PC-3 (cell line): ENCODE results near the gene WNK1. TPM values are rescaled to one million over a fixed set of nuclear protein-coding genes. Genes with fewer than 3 reads are reported as not detected.
"Not testable (repeated sequence)": the region's sequence is repeated elsewhere in the genome, so short reads cannot be mapped to it uniquely, and the experiment has no call there.

Experiments
- ATAC-seq: fragments of 200-7000 bp; cut with Tn5 transposase; 2 replicates; pipeline ENCODE4 v1.9.1; 2020; ENCODE audit warnings: mild to moderate bottlenecking, moderate library complexity
- BruUV-seq: library from RNA; stranded (reverse); fragments of 400-500 nt; replicated peaks from 2 replicates; lab custom pipeline; 2021; lab: Mats Ljungman, UMichigan
- CTCF ChIA-PET: fragments of 300-600 bp; sonication (Branson Sonifier 250); formaldehyde crosslinking; loops from one replicate; lab custom pipeline; 2022; ENCODE audit warnings: antibody characterized with exemption; lab: Charles Lee
- POLR2A ChIA-PET: fragments of 300-600 bp; sonication (Branson Sonifier 250); formaldehyde crosslinking; loops from one replicate; lab custom pipeline; 2022; ENCODE audit warnings: antibody characterized with exemption; ENCODE audit not compliant: unreplicated experiment; lab: Charles Lee
- DNase-seq: peaks from one replicate; pipeline ENCODE4 v3.0.0-alpha.2; 2015
- H2AFZ ChIP-seq: fragments of 300-600 bp; sonication (generic); 2 replicates; pipeline ENCODE4 v1.6.0; 2016; ENCODE audit warnings: antibody characterized with exemption, low read length
- H3F3A ChIP-seq: fragments of 300-600 bp; sonication (generic); one replicate; pipeline ENCODE4 v1.6.0; 2017; ENCODE audit warnings: antibody characterized with exemption, low read length, control low read depth, mild to moderate bottlenecking; ENCODE audit not compliant: unreplicated experiment
- H3K27ac ChIP-seq: fragments of 300-600 bp; sonication (generic); 2 replicates; pipeline ENCODE4 v1.5.1; 2016; ENCODE audit warnings: mild to moderate bottlenecking, low read length
- H3K27me3 ChIP-seq: fragments of 300-600 bp; sonication (generic); 2 replicates; pipeline ENCODE4 v1.6.1; 2016; ENCODE audit warnings: low read length, mixed read lengths
- H3K36me3 ChIP-seq: fragments of 300-600 bp; sonication (generic); 2 replicates; pipeline ENCODE4 v1.6.1; 2016; ENCODE audit warnings: low read depth, mixed run types, low read length, mixed read lengths
- H3K4me1 ChIP-seq: fragments of 300-600 bp; sonication (generic); 2 replicates; pipeline ENCODE4 v1.5.1; 2016; ENCODE audit warnings: low read length; ENCODE audit not compliant: insufficient read depth
- H3K4me2 ChIP-seq: fragments of 300-600 bp; sonication (generic); 2 replicates; pipeline ENCODE4 v1.6.0; 2016; ENCODE audit warnings: low read length
- H3K4me3 ChIP-seq: fragments of 300-600 bp; sonication (generic); 2 replicates; pipeline ENCODE4 v1.5.1; 2016; ENCODE audit warnings: mild to moderate bottlenecking, low read length, mixed read lengths
- H3K79me2 ChIP-seq: fragments of 300-600 bp; sonication (generic); 2 replicates; pipeline ENCODE4 v1.6.1; 2017; ENCODE audit warnings: low read length, mixed read lengths
- H3K9ac ChIP-seq: fragments of 300-600 bp; sonication (generic); 2 replicates; pipeline ENCODE4 v1.6.0; 2016; ENCODE audit warnings: mild to moderate bottlenecking, low read length
- H3K9me2 ChIP-seq: fragments of 300-600 bp; sonication (generic); replicated peaks from 2 replicates; pipeline ENCODE4 v1.6.1; 2016; ENCODE audit warnings: mixed run types, low read length, mixed read lengths
- H3K9me3 ChIP-seq: fragments of 300-600 bp; sonication (generic); 2 replicates; pipeline ENCODE4 v1.6.1; 2016; ENCODE audit warnings: low read length, mixed read lengths
- H4K20me1 ChIP-seq: fragments of 300-600 bp; sonication (generic); 2 replicates; pipeline ENCODE4 v1.6.1; 2016; ENCODE audit warnings: low read length, mixed read lengths
- EZH2 ChIP-seq: fragments of 300-600 bp; sonication (generic); IDR thresholded peaks from one replicate; pipeline ENCODE4 v1.6.1; 2017; ENCODE audit warnings: antibody characterized with exemption, mild to moderate bottlenecking, low read length; ENCODE audit not compliant: unreplicated experiment
- EZH2phosphoT487 ChIP-seq: fragments of 300-600 bp; sonication (generic); IDR thresholded peaks from 2 replicates; pipeline ENCODE4 v1.6.1; 2018; ENCODE audit warnings: mild to moderate bottlenecking, antibody characterized with exemption, low read length, borderline replicate concordance
- intact Hi-C: fragments of 100-400 bp; cut with micrococcal nuclease; formaldehyde crosslinking; loops from 2 replicates; pipeline ENCODE4 v1.9.0; 2023
- total RNA-seq: library from RNA; depleted of rRNA; stranded (reverse); fragments of >200 nt; gene quantifications from 2 replicates; pipeline ENCODE4 v1.2.3, GENCODE V29; 2014
- TF ChIP-seq, protein P1 (sequence below): fragments of 300-600 bp; sonication (generic); conservative IDR thresholded peaks from 2 replicates; pipeline ENCODE4 v1.5.1; 2017; ENCODE audit warnings: antibody characterized with exemption, low read depth, mild to moderate bottlenecking, low read length

Gene WNK1
- total RNA-seq, 1 experiment from 2014 or later = 44.5 TPM

GRCh38 chr12:931060-931459 lies 178.7 kb downstream of the WNK1 start:
- Histone ChIP-seq H3K4me2 (no peak overlapping the region), H3K4me1 (no peaks in the 10 kb centered on the region), H3K9me3 (no peaks in the 10 kb centered on the region), H3K27me3 (no peaks in the 10 kb centered on the region), H3K27ac (no peak overlapping the region), H3K36me3 (peaks cover 17% of the 10 kb centered on the region; the same call in 1 of the 2 replicates), H3K4me3 (no peak overlapping the region), H3F3A (no peaks in the 10 kb centered on the region), H3K79me2 (no peaks in the 10 kb centered on the region), H3K9me2 (no peaks in the 10 kb centered on the region), H4K20me1 (no peaks in the 10 kb centered on the region), H2AFZ (no peak overlapping the region), H3K9ac (no peak overlapping the region)
- intact Hi-C loops = no loop called here
- TF ChIP-seq, protein P1, sequence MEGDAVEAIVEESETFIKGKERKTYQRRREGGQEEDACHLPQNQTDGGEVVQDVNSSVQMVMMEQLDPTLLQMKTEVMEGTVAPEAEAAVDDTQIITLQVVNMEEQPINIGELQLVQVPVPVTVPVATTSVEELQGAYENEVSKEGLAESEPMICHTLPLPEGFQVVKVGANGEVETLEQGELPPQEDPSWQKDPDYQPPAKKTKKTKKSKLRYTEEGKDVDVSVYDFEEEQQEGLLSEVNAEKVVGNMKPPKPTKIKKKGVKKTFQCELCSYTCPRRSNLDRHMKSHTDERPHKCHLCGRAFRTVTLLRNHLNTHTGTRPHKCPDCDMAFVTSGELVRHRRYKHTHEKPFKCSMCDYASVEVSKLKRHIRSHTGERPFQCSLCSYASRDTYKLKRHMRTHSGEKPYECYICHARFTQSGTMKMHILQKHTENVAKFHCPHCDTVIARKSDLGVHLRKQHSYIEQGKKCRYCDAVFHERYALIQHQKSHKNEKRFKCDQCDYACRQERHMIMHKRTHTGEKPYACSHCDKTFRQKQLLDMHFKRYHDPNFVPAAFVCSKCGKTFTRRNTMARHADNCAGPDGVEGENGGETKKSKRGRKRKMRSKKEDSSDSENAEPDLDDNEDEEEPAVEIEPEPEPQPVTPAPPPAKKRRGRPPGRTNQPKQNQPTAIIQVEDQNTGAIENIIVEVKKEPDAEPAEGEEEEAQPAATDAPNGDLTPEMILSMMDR = no peak
- TF ChIP-seq EZH2phosphoT487 (no peak), EZH2 (no peak)
- no peak for DNase-seq
- no TSS peak for BruUV-seq
- ChIA-PET POLR2A (no interaction called here), CTCF (no interaction called here)
- no peak for ATAC-seq

- ATAC-seq = no peak
- intact Hi-C loops = no loop called here
- Histone ChIP-seq H3K79me2 (no peaks in the 10 kb centered on the region), H3F3A (no peaks in the 10 kb centered on the region), H3K27me3 (no peaks in the 10 kb centered on the region), H3K36me3 (peaks cover 17% of the 10 kb centered on the region; the same call in 1 of the 2 replicates), H3K4me2 (no peak overlapping the region), H3K4me3 (no peak overlapping the region), H4K20me1 (no peaks in the 10 kb centered on the region), H3K9ac (no peak overlapping the region), H2AFZ (no peak overlapping the region), H3K9me3 (no peaks in the 10 kb centered on the region), H3K27ac (no peak overlapping the region), H3K4me1 (no peaks in the 10 kb centered on the region), H3K9me2 (no peaks in the 10 kb centered on the region)
- no TSS peak for BruUV-seq
- ChIA-PET CTCF (no interaction called here), POLR2A (no interaction called here)
- TF ChIP-seq, protein P1 = no peak
- TF ChIP-seq EZH2 (no peak), EZH2phosphoT487 (no peak)
- DNase-seq = no peak
Measured at GRCh38 chr12:931591-931990, 179.2 kb downstream of the WNK1 start.

DNA sequence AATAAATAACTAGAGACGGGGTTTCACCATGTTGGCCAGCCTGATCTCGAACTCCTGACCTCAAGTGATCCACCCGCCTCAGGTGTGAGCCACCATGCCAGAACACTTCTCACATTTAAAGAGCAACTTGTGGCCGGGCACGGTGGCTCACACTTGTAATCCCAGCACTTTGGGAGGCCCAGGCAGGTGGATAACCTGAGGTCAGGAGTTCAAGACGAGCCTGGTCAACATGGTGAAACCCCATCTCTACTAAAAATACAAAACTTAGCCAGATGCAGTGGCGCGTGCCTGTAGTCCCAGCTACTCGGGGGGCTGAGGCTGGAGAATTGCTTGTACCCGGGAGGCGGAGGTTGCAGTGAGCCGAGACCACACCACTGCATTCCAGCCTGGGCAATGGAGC lies 183.5 kb downstream of the WNK1 start:
- H3K4me1 ChIP-seq, BruUV-seq, H3K9me3 ChIP-seq, DNase-seq, H3K4me3 ChIP-seq, H3K9ac ChIP-seq, intact Hi-C loops, H3K27me3 ChIP-seq, CTCF ChIA-PET, POLR2A ChIA-PET, ATAC-seq, H2AFZ ChIP-seq, H4K20me1 ChIP-seq, H3F3A ChIP-seq, H3K9me2 ChIP-seq, H3K4me2 ChIP-seq, H3K27ac ChIP-seq, H3K36me3 ChIP-seq: not testable (repeated sequence)
- H3K79me2 ChIP-seq = peaks cover 20% of the 10 kb centered on the region
